ENCODE measurements around the gene PSG3.
A peak's percentile ranks its signal among the peaks of the same experiment; 100 is the strongest.
"Not testable (repeated sequence)": the region's sequence is repeated elsewhere in the genome, so short reads cannot be mapped to it uniquely, and the experiment has no call there.

PSG3 gene

GRCh38 chr19:42740381-42740780 is at the start of gene PSG3:
Gene PSG3 (minus strand): TSS chr19:42740481. CDS start chr19:42740384, 97 bp downstream.
- DNase-seq (ENCODE audit: low read depth) = not testable (repeated sequence)

- not testable (repeated sequence) for DNase-seq (ENCODE audit: low read depth)
These were observed 48.5 kb upstream of the PSG3 start for GRCh38 chr19:42788766-42789165.

- not testable (repeated sequence) for DNase-seq (ENCODE audit: low read depth)
These were observed 47.5 kb upstream of the PSG3 start for GRCh38 chr19:42787766-42788165.

- DNase-seq (ENCODE audit: low read depth) = peak; percentile 62
These were observed 36.7 kb upstream of the PSG3 start for GRCh38 chr19:42776750-42777612.

GRCh38 chr19:42774510-42775158 is 34.4 kb upstream of the PSG3 start:
- DNase-seq (ENCODE audit: low read depth) = not testable (repeated sequence)

- not testable (repeated sequence) for DNase-seq (ENCODE audit: low read depth)
These were observed 27.0 kb upstream of the PSG3 start for GRCh38 chr19:42767319-42767718.

- DNase-seq (ENCODE audit: low read depth) = not testable (repeated sequence)
These were observed 26.6 kb upstream of the PSG3 start for GRCh38 chr19:42766871-42767270.

GRCh38 chr19:42764836-42765235 is 24.6 kb upstream of the PSG3 start:
- no peak for DNase-seq (ENCODE audit: low read depth)

GRCh38 chr19:42762789-42763188 is 22.5 kb upstream of the PSG3 start:
- DNase-seq (ENCODE audit: low read depth) = no peak

GRCh38 chr19:42761924-42762295 is 21.6 kb upstream of the PSG3 start:
- not testable (repeated sequence) for DNase-seq (ENCODE audit: low read depth)

GRCh38 chr19:42760954-42761923 is 21.0 kb upstream of the PSG3 start:
- DNase-seq (ENCODE audit: low read depth) = peak; percentile 58

- DNase-seq (ENCODE audit: low read depth) = not testable (repeated sequence)
These were observed 18.4 kb upstream of the PSG3 start for GRCh38 chr19:42758667-42759066.

- not testable (repeated sequence) for DNase-seq (ENCODE audit: low read depth)
These were observed 12.0 kb upstream of the PSG3 start for GRCh38 chr19:42752246-42752645.

GRCh38 chr19:42741726-42742607 is 1.7 kb upstream of the PSG3 start:
- DNase-seq (ENCODE audit: low read depth) = not testable (repeated sequence)

- DNase-seq (ENCODE audit: low read depth) = not testable (repeated sequence)
These were observed 2.7 kb downstream of the PSG3 start for GRCh38 chr19:42737581-42738011.

GRCh38 chr19:42728341-42728740 is 11.9 kb downstream of the PSG3 start:
- not testable (repeated sequence) for DNase-seq (ENCODE audit: low read depth)

- not testable (repeated sequence) for DNase-seq (ENCODE audit: low read depth)
These were observed 26.3 kb downstream of the PSG3 start for GRCh38 chr19:42714000-42714399.

GRCh38 chr19:42712753-42713152 is 27.5 kb downstream of the PSG3 start:
- DNase-seq (ENCODE audit: low read depth) = not testable (repeated sequence)

- not testable (repeated sequence) for DNase-seq (ENCODE audit: low read depth)
These were observed 29.3 kb downstream of the PSG3 start for GRCh38 chr19:42710986-42711385.

- DNase-seq (ENCODE audit: low read depth) = no peak
These were observed 42.4 kb downstream of the PSG3 start for GRCh38 chr19:42697884-42698283.

Data from fibroblast of gingiva (primary cell).